Panc1 (cell line): ENCODE results near the gene LGALS14. TPM values are rescaled to one million over a fixed set of nuclear protein-coding genes. Genes with fewer than 3 reads are reported as not detected.
A peak's percentile ranks its signal among the peaks of the same experiment; 100 is the strongest.

ENCODE experiments used
- ATAC-seq: fragments of 200-7000 bp; cut with Tn5 transposase; 2 replicates; pipeline ENCODE4 v1.9.1; 2020; ENCODE audit warnings: mild to moderate bottlenecking, moderate library complexity
- BruUV-seq: library from RNA; stranded (reverse); fragments of 400-500 nt; replicated peaks from 2 replicates; lab custom pipeline; 2021; lab: Mats Ljungman, UMichigan
- CTCF ChIA-PET: fragments of 300-600 bp; sonication (Branson Sonifier 250); formaldehyde crosslinking; loops from one replicate; lab custom pipeline; 2022; ENCODE audit warnings: antibody characterized with exemption; lab: Charles Lee
- POLR2A ChIA-PET: fragments of 300-600 bp; sonication (Branson Sonifier 250); formaldehyde crosslinking; loops from one replicate; lab custom pipeline; 2022; ENCODE audit warnings: antibody characterized with exemption; lab: Charles Lee
- DNase-seq: peaks from one replicate; pipeline ENCODE4 v3.0.0-alpha.2; 2010; ENCODE audit warnings: low read depth, low spot score
- H3K27ac ChIP-seq: 2 replicates; pipeline ENCODE4 v1.5.1; 2011; ENCODE audit warnings: mild to moderate bottlenecking, low read length, inconsistent platforms
- H3K27me3 ChIP-seq: fragments of 200-500 bp; sonication (Bioruptor generic); 2 replicates; pipeline ENCODE4 v1.6.0; 2014; ENCODE audit warnings: low read length, inconsistent platforms; ENCODE audit not compliant: control insufficient read depth, insufficient read depth
- H3K36me3 ChIP-seq: fragments of 200-500 bp; sonication (Bioruptor generic); 2 replicates; pipeline ENCODE4 v1.5.1; 2014; ENCODE audit warnings: inconsistent platforms, mild to moderate bottlenecking, low read length, moderate library complexity; ENCODE audit not compliant: control insufficient read depth, insufficient read depth
- H3K4me1 ChIP-seq: 2 replicates; pipeline ENCODE4 v1.5.1; 2011; ENCODE audit warnings: inconsistent platforms, mild to moderate bottlenecking, low read length, moderate library complexity; ENCODE audit not compliant: control insufficient read depth, insufficient read depth
- H3K4me3 ChIP-seq, 2 experiments: 2 replicates each; pipeline ENCODE4 v1.5.1; 2011 to 2012; ENCODE audit warnings: low read depth in 2 of 2, low read length in 2 of 2, mild to moderate bottlenecking in 2 of 2, inconsistent platforms in 1 of 2, moderate library complexity in 1 of 2
- H3K9me3 ChIP-seq: fragments of 200-500 bp; sonication (Bioruptor generic); 2 replicates; pipeline ENCODE4 v1.5.1; 2014; ENCODE audit warnings: low read depth, mild to moderate bottlenecking, inconsistent platforms, low read length, moderate library complexity; ENCODE audit not compliant: control insufficient read depth, insufficient read depth
- POLR2AphosphoS5 ChIP-seq: IDR thresholded peaks from 2 replicates; pipeline ENCODE4 v1.6.1; 2012; ENCODE audit warnings: mild to moderate bottlenecking, low read depth, low read length, moderate library complexity
- REST ChIP-seq, 2 experiments: IDR thresholded peaks; 2 replicates each; pipeline ENCODE4 v1.6.1; 2011 to 2012; ENCODE audit warnings: low read depth in 2 of 2, control low read depth in 1 of 2, low read length in 1 of 2, mild to moderate bottlenecking in 1 of 2, moderate library complexity in 1 of 2; ENCODE audit not compliant: insufficient read depth in 1 of 2
- SIN3A ChIP-seq: IDR thresholded peaks from 2 replicates; pipeline ENCODE4 v1.6.1; 2012; ENCODE audit warnings: low read depth, mild to moderate bottlenecking, low read length, moderate library complexity, borderline replicate concordance; ENCODE audit not compliant: insufficient read depth
- TCF7L2 ChIP-seq: IDR thresholded peaks from 2 replicates; pipeline ENCODE4 v1.6.1; 2011; ENCODE audit warnings: mild to moderate bottlenecking, low read depth, low read length, inconsistent platforms
- in situ Hi-C: cut with HindIII; loops from 2 replicates; pipeline ENCODE4 v1.10.0; 2016; ENCODE audit warnings: low sequenced_read_pairs, low pct_unique_long_range_greater_than_20kb
- intact Hi-C: fragments of 100-400 bp; cut with micrococcal nuclease; formaldehyde crosslinking; loops from one replicate; pipeline ENCODE4 v1.10.0; 2022; ENCODE audit not compliant: unreplicated experiment
- total RNA-seq: library from RNA; stranded (reverse); gene quantifications from one replicate; pipeline ENCODE4 v1.2.1, GENCODE V29; 2021; ENCODE audit not compliant: unreplicated experiment
- TF ChIP-seq, protein P1 (sequence below): fragments of 450-650 bp; IDR thresholded peaks from 2 replicates; pipeline ENCODE4 v1.5.1; 2017; ENCODE audit warnings: mild to moderate bottlenecking

The LGALS14 gene
- total RNA-seq, 1 experiment from 2014 or later: not detected

DNA sequence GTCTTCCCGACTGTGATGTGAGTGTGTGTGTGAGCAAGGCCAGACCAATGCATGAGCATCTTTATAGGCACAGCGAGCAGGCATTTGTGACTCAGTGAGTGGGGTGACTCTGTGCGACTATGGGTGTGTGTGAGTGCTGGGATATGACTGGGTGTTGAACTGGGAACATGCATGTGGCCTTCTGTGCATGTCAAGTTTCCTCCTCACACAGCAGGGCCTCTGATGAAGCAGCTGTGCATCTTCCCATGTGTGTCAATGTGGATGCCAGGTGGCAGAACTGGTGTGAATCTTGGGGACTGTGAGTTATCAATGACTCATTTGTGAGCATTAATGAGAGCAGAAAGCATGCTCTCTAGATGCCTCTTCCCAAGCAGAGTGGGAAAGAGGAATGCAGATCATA is 12.1 kb upstream of the LGALS14 start:
- H3K36me3 ChIP-seq: no peaks in the 10 kb centered on the region
- no peaks in the 10 kb centered on the region for H3K4me1 ChIP-seq
- BruUV-seq: no TSS peak
- TF ChIP-seq, protein P1, sequence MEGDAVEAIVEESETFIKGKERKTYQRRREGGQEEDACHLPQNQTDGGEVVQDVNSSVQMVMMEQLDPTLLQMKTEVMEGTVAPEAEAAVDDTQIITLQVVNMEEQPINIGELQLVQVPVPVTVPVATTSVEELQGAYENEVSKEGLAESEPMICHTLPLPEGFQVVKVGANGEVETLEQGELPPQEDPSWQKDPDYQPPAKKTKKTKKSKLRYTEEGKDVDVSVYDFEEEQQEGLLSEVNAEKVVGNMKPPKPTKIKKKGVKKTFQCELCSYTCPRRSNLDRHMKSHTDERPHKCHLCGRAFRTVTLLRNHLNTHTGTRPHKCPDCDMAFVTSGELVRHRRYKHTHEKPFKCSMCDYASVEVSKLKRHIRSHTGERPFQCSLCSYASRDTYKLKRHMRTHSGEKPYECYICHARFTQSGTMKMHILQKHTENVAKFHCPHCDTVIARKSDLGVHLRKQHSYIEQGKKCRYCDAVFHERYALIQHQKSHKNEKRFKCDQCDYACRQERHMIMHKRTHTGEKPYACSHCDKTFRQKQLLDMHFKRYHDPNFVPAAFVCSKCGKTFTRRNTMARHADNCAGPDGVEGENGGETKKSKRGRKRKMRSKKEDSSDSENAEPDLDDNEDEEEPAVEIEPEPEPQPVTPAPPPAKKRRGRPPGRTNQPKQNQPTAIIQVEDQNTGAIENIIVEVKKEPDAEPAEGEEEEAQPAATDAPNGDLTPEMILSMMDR: no peak
- TF ChIP-seq POLR2AphosphoS5 (no peak), SIN3A (no peak), TCF7L2 (no peak), REST (IDR thresholded peaks at IDR 0.05; ENCODE audit: insufficient read depth in 1 of 2, low read depth in 2 of 2, low read length in 1 of 2) (no peak)
- intact Hi-C loops: no loop called here
- DNase-seq (no peak), ATAC-seq (peak; percentile 29)
- no peaks in the 10 kb centered on the region for H3K9me3 ChIP-seq
- H3K27ac ChIP-seq: no peak overlapping the region
- CTCF ChIA-PET: interaction anchor here (0.6 kb wide), 1 partner anchor 100 kb away, joined by 5 read pairs; no protein-coding TSS in a partner anchor
- in situ Hi-C loops: no loop called here
- H3K27me3 ChIP-seq: peaks cover 78% of the 10 kb centered on the region
- POLR2A ChIA-PET: interaction anchor here (0.6 kb wide), 1 partner anchor 58 kb away, joined by 3 read pairs; no protein-coding TSS in a partner anchor
- H3K4me3 ChIP-seq: no peak overlapping the region

- in situ Hi-C loops (no loop called here), intact Hi-C loops (no loop called here)
- peaks cover 82% of the 10 kb centered on the region for H3K27me3 ChIP-seq
Observed at GRCh38 chr19:39692822-39693221, 11.5 kb upstream of the LGALS14 start.

More at GRCh38 chr19:39692822-39693221, 11.5 kb upstream of the LGALS14 start:
- H3K9me3 ChIP-seq: no peaks in the 10 kb centered on the region
- peak; percentile 3; the same call in 1 of the 2 replicates for ATAC-seq
- no peak overlapping the region for H3K27ac ChIP-seq
- no peaks in the 10 kb centered on the region for H3K36me3 ChIP-seq
- POLR2A ChIA-PET: interaction anchor here (0.6 kb wide), 1 partner anchor 57 kb away, joined by 3 read pairs; no protein-coding TSS in a partner anchor
- no TSS peak for BruUV-seq
- DNase-seq: no peak
- no peak overlapping the region for H3K4me3 ChIP-seq
- H3K4me1 ChIP-seq: no peaks in the 10 kb centered on the region
- TF ChIP-seq, protein P1: no peak
- TF ChIP-seq SIN3A: no peak
- CTCF ChIA-PET: interaction anchor here (0.6 to 0.9 kb wide), 3 partner anchors 20 to 252 kb away, joined by 3 to 8 read pairs (median 5); no protein-coding TSS in a partner anchor
